Dermis blood vessel endothelial cell (primary cell): ENCODE results near the gene MPZL1. TPM values are rescaled to one million over a fixed set of nuclear protein-coding genes. Genes with fewer than 3 reads are reported as not detected.
"Not testable (repeated sequence)": the region's sequence is repeated elsewhere in the genome, so short reads cannot be mapped to it uniquely, and the experiment has no call there.

ENCODE experiments used
- DNase-seq: peaks from one replicate; pipeline ENCODE4 v3.0.0; 2010
- total RNA-seq: library from RNA; depleted of rRNA; stranded (reverse); fragments of >200 nt; gene quantifications from 2 replicates; pipeline ENCODE4 v1.2.3, GENCODE V29; 2014

MPZL1 gene
- total RNA-seq, 1 donor from 2014 or later: 114 TPM

DNA sequence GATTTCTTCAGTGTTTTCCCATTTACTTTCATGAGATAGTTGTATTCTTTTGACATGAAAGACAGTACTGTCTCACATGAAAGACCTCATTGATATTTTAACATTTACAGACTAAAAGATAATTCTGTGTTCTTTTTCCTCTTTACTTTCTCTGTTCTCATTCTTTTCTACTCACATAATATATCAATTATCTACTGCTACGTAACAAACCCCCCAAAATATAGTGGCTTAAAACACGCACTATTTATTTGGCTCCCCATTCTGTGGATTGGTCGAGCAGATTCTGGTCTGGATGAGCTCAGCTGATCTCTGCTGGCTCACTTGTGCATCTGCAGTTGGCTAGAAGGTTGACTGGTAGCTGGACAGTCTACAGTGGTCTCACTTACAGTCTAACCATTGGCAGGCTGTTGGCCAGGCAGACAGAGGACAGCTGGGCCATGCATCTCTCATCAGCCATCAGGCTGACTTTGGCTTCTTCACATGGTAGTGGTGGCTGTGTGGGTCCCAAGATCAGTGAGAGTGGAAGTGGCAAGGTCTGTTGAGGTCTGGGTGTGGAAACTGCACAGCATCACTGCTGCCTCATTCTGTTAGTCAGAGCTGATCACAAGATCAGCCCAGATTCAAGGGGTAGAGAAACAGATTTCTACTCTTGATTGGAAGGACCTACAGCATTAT, 63.2 kb downstream of the MPZL1 start:
- no peak for DNase-seq

DNA sequence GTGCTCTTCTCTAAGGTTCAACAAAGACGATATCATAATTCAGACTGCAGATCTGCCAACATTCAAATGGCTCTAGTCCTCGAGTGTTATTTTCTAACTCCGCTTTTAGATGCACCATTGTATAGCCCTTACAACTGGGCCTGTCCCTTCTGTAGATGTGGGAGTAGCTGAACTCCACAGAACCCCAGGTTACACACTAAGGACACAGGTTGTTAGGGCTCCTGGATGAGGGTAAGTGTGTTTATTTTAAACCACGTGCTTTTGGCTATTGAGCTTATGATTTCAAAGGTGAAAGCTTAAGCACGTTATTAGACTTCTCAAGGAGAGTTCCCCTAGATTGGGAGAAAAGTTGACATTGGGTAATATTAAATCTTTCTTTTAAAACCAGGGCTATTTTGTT, 64.7 kb downstream of the MPZL1 start:
- no peak for DNase-seq

DNA sequence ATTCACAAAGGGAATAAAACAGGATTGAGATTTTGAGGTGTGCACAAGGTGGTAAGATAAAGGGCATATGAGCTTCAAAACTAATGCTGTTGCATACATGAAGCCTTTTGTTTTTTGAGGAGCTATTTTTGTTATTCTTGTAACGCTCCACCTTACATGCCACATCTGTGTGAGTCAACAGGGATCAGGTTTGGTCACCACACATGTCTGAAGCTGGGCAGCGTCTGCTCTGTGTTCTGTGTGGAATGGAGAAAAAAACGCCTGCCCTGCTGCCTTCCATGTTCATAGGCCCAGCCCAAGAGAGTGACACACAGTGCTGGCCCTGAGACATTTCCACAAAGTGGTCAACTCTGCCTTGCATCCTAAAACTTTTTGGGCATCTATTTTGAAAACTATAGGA, 67.7 kb downstream of the MPZL1 start:
- DNase-seq: no peak

DNA sequence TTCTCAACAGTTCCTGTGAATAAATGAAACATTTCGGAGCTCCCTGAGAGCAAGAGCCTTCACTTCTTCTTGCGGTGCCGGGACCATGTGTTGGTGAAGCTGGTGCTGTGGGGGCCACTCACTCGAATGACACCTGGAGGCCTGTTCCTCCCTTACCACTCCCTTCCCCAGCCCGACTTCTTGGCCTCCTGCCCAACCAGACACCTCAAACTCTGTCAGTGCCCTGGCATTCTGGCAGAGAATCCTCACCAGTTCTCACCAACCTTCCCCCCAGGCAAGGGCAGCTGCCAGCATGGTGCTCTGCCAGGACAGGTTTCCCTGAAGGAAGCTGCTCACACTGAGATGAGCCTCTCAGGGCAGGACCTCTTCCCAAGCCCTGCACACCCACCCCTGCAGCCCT, 68.3 kb downstream of the MPZL1 start:
- DNase-seq: no peak

DNA sequence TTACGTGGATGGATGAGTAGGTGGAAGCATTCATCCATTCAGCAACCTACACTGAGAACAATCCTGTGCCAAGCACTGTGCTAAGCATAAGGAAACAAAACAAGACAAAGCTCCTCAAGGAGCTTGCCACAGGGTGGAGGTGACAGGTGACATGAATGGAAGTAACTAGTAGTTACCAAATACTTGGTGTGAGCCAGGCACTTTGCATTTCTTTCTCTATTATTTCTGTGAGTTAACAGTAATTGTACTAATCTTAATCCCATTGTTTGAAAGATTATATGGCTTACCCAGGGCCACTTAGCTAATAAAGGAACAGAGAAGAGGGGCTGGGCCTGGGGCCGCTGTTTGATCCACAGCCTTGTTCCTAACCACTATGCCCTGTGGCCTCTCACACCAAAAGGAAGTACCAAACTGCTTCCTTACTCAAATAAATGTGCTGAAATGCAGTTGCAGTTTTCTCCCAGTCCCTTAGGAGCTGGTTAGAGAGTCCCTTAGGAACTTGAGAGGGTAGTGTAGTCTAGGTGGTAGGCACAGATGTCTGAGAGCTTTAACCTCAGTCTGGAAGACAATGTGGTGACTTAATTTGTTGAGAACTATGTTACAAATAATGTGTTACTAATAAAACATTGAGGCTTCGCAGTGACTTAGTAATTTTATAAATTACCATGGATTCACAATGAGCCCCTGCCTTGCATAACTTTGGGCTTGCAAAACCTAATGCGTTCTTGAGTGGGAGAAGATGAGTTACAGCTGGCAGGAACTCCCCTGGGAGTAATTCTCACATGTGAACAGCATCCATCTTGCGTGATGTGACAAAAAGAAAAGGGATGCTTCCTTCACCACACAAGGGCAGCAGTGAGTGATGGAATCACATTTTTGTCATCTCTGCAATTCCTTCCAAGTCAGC, 69.8 kb downstream of the MPZL1 start:
- no peak for DNase-seq

DNA sequence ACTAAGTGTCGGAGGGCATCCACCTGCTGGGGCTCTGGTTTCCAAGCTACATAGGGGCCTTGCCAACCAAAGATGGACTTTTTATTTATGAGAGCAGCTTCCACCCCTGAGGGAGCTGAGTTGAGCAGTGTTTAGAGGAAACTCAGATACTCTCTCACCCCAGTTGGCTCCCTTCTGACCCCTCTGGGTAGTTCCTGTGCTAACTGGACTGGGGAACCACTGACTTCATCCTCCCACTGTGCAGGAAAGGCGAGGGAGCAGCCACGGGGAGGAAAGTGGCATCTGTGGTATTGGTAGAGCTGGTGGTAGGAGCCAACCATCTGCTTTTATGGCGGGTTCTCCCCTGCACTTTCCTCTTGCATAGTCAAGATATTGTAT, 70.4 kb downstream of the MPZL1 start:
- DNase-seq: no peak

DNA sequence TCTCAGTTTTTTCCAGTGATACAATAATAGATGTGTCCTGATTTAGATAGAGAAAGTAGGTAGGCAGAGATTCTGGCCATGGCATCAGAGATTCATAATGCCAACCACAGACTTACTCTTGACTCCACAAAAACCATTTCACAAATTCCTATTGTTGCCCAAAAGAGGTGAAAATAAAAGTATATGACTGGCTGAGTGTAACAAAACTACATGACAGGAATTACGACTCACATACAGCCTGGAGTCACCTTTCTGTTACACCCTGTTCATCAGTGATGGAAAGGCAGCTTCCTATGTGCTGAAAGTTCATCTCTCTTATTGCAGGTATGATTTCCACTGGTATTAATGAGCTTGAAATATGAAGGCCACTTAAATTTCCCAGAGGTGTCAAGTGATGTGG, 72.3 kb downstream of the MPZL1 start:
- DNase-seq: no peak

DNA sequence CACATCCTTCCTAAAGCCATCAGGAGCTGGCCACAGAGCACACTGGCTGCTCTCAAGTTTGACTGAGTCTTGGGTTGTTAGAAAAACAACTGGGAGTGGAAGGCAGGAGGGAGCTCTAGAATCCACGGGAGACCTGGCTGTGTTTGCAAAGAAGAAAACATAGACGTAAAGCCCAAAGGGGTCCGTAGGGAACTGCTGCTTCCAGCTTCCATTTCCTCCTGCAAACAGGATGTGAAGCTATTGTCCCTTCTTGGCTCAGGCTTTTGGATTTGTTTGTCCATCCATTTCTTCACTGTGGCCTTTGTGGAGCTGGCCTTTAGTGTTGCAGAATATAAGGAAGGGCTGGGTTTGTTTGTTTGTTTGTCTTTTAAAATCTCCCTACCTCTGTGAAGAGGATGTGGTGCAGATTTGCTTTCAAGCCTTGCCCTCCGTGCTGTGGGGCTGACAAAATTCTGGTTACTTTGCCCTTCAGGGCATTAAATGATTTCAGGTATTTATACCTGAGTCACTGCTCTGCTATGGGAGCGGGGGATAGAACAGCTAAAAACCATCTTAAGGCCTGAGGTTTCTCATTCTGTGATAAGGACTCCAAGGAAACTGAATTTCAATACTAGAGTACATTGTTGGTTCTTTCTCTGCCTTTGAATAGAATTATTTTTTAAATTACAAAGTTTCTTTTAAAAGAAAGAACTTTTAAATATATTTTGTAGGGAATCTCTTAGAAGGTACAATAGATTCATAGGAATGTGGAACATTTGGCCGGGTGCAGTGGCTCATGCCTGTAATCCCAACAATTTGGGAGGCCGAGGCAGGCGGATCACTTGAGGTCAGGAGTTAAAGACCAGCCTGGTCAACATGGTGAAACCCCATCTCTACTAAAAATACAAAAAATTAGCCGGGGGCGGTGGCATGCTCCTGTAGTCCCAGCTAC, 74.3 kb downstream of the MPZL1 start:
- DNase-seq: peak; percentile 70

DNA sequence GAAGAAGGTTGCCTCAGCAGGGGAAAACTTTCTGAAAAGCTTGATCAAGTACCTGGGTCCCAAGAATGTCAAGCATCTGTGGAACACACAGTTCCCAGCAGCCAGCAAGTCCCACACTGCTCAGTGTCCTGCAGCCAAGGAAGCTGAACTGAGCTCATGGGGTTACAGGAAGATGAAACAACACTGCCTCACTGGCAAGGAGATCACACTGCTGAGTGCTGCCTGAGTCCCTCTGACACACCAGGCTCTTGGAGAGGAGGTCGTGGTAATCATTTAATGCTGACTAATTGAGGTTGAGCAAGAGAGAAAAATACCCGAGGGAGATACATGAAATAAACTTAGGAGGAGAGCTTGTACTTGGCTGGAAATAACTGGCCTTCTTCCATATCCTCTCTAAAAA, 75.2 kb downstream of the MPZL1 start:
- DNase-seq: peak; percentile 89

DNA sequence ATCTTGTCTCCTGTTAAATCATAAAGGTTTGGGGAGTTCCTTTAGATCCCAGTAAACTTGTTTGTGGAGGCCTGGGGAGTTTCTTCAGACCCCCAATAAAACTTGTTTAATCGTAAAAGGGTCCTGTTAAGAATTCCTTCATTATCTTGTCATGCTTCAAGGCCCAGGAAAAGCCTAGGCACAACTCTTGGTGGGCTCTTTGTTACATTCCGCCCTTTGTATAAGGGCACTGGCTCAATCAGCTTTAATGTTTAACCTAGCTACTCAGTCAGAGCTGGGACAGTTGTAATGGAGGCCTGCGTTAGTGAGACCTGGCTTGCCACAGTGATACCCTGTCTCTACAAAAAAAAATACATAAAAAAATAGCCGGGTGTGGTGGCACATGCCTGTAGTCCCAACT, 77.2 kb downstream of the MPZL1 start:
- no peak for DNase-seq

DNA sequence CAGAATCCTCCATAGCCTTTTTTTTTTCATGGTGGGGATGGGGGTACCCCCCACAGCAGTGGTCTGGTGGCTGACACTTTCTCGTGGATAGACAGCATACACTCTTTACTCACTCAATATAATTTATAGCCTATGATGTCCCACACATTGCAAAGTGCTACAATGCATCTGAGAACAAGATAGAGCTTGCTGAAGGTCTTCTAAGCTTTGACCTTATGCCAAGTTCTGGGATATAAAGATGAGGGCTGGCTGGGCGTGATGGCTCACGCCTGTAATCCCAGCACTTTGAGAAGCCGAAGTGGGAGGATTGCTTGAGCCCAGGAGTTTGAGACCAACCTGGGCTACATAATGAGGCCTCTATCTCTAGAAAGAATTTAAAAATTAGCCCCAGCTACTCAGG, 78.0 kb downstream of the MPZL1 start:
- no peak for DNase-seq

DNA sequence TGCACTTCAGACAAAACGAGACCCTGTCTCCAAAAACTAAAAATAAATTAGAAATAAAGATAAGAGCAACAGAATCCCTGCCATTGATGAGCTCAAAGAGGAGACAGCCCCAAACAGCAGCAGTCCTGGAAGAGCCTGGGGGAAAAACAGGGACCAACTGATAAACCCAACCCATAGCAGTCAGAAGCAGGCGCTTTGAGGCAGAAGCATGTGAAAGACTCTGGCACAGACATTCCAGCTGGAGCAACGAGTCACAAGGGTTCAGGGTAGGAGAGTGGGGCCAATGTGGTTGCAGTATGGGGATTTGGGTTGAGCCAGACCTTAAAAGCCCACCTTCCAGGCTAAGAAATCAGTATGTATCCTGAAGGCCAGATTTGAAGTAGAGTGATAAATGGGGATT, 78.5 kb downstream of the MPZL1 start:
- no peak for DNase-seq

DNA sequence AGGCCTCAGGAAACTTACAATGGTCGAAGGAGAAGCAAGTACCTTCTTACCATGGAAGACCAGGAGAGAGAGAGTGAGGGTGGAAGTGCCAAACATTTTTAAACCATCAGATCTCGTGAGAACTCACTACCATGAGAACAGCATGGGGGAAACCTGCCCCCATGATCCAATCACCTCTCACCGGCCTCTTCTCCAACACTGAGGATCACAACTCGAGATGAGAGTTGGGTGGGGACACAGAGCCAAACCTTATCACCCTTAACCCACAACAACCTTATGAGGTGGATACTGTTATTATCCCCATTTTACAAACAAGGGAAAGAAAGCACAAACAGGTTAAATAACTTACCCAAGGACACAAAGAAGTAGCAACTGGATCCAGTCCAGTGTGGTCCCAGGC, 80.5 kb downstream of the MPZL1 start:
- no peak for DNase-seq

DNA sequence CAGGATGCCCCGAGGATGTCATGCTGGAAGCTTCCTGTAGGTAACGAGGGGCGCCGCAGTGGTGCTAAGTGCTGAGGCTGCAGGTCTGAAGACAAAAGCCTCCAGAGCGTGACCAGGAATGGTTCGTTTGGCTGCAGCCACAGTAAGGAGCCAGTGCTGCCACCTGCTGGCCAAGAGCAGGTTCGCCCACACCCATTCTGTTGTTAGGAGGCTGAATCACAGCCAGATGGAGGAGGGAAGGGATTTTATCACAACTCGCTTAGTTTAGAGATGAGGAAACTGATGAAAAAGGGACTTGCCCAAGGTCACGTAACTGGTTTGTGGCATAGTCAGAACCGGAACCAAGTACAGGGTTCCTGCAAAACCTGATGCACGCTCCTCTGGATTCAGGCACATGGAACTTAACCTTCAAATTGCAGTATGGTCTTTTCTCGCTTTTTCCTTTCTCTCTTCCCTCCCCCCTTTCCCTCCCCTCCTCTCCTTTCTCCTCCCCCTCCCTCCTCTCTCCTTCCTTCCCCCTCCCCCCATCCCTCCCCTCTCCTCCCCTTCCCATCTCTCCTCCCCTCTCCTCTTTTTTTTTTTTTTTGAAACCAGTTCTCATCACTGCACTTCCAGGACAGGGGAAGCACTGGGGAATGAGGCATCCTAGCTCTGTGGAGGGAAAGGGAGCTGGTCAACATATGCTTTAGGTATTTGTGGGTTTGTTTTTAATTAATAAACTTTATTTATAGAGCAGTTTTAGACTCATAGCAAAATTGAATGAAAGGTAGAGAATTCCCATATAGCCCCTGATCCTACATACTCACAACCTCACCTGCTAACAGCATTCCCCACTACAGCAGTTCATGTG, 81.8 kb downstream of the MPZL1 start:
- DNase-seq: peak; percentile 98

DNA sequence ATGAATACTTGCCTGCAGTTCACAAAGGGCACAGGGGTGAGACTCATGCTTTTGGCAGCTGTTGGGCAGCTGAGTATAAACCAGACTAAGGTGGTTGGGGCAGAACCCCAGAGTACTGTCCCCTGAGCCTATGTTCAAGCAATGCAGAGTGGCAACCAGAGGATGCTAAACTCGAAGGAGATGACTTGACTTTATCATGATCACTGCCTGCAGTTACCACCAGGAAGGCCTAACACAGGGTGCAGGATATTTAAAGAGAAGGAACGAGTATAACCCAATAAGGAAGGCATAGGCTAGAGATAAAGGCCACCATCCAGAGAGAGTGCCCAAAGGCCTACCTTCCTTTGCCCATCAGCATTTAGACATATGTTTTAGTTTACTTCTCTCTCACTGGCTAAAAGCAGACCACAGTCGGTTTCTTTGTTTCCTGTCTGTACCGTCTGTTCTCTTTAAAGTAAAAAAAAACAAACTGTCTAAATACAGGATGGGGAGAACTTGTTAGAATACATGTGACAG, 83.3 kb downstream of the MPZL1 start:
- DNase-seq: no peak

DNA sequence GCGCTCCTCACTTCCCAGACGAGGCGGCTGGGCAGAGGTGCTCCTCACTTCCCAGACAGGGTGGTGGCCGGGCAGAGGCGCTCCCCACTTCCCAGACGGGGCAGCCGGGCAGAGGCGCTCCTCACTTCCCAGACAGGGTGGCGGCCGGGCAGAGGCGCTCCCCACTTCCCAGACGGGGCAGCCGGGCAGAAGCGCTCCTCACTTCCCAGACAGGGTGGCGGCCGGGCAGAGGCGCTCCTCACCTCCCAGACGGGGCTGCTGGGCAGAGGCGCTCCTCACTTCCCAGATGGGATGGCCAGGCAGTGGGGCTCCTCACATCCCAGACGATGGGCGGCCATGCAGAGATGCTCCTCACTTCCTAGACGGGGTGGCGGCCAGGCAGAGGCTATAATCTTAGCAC, 84.5 kb downstream of the MPZL1 start:
- not testable (repeated sequence) for DNase-seq

DNA sequence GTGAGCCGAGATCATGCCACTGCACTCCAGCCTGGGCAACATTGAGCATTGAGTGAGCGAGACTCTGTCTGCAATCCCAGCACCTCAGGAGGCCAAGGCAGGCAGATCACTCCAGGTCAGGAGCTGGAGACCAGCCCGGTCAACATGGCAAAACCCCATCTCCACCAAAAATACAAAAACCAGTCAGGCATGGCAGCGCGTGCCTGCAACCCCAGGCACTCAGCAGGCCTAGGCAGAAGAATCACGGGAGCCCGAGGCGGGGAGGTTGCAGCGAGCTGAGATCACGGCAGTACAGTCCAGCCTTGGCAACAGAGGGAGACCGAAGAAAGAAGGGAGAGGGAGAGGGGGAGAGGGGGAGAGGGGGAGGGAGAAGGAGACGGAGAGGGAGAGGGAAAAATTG, 84.9 kb downstream of the MPZL1 start:
- not testable (repeated sequence) for DNase-seq

DNA sequence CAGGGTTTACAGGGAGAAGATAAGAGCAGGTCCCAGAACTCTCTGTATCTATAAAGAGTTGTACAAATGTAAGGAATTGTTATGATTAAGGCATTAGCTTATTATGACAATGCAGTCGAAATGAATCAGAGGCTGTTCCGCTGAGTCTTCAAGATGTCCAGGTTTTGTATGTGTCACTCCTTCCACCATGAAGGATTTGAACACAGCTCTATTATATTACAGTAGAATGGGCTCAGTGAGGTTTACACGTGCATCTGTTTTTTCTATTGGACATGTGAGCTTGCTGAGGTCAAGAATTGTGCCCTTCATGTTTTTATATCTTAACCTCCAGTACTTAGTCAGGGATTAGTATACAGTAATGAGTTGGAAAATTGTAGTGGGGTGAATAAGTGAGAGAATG, 86.3 kb downstream of the MPZL1 start:
- peak; percentile 37 for DNase-seq

DNA sequence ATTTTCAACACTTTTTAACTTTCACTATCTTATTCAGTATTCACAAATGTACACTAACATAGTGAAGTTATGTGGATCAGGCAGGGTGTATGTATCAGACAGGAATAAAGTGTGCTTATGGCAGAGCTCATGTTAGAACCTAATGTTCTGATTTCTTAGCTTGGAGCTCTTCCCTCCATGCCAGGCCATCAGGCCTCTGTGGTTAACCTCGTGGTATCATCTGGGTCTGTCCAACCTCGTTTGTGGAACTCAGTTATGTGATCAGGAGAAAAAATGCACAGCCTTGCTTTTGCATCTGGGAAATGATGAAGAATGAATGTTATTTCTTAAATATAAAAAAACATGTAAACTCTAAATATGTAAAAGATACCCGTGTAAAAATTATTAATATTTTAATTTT, 86.9 kb downstream of the MPZL1 start:
- no peak for DNase-seq

DNA sequence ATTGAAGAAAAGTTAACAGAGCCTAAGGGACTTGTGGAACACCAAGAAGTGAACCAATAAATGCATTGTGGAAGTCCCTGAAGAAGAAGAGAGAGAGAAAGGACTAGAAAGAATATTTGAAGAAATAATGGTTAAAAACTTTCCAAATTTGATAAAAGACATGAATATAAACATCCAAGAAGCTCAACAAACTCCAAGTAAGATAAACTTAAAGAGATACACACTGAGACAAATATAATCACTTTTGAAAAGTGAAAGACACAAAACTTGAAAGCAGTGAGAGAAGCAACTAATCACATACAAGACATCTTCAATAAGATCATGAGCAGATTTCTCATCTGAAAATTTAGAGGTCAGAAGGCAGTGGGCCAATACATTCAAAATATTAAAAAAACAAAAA, 91.2 kb downstream of the MPZL1 start:
- DNase-seq: no peak

DNA sequence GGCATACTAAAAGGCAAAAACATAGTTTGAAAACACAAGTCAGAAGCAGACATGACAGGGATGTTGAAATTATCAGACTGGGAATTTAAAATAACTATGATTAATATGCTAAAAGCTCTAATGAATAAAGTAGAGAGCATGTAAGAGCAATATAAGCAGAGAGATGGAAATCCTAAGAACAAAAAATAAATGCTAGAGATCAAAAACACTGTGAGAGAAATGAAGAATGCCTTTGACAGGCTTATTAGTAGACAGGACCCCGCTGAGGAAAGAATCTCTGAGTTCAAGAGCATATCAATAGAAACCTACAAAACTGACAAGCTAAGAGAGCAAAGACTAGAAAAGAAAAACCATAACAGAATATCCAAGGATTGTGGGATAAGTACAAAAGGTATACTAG, 93.9 kb downstream of the MPZL1 start:
- DNase-seq: no peak
